HG02938 (cell line): ENCODE results near the gene SF3A2.

Experiments used
- ATAC-seq: cut with Tn5 transposase; IDR thresholded peaks from one replicate; pipeline ENCODE4 v1.9.1; 2021; ENCODE audit warnings: mild to moderate bottlenecking, moderate library complexity; ENCODE audit not compliant: unreplicated experiment

SF3A2 gene

GRCh38 chr19:2226051-2226839, 10.4 kb upstream of the SF3A2 start:
- no peak for ATAC-seq

- ATAC-seq = no peak
Observed at GRCh38 chr19:2226840-2227360, 9.7 kb upstream of the SF3A2 start.

- no peak for ATAC-seq
Observed at GRCh38 chr19:2227415-2228156, 9.0 kb upstream of the SF3A2 start.

- no peak for ATAC-seq
Observed at GRCh38 chr19:2228157-2229030, 8.2 kb upstream of the SF3A2 start.

GRCh38 chr19:2229103-2230032, 7.3 kb upstream of the SF3A2 start:
- ATAC-seq = no peak

GRCh38 chr19:2230033-2230531, 6.5 kb upstream of the SF3A2 start:
- no peak for ATAC-seq

GRCh38 chr19:2230807-2231533, 5.7 kb upstream of the SF3A2 start:
- ATAC-seq = no peak

GRCh38 chr19:2231621-2232221, 4.9 kb upstream of the SF3A2 start:
- ATAC-seq = no peak

GRCh38 chr19:2232286-2233151, 4.1 kb upstream of the SF3A2 start:
- ATAC-seq = no peak

- no peak for ATAC-seq
Observed at GRCh38 chr19:2233601-2234280, 2.9 kb upstream of the SF3A2 start.

GRCh38 chr19:2234996-2235380, 1.6 kb upstream of the SF3A2 start:
- ATAC-seq = no peak

- peak; percentile 15 for ATAC-seq
Observed at GRCh38 chr19:2235381-2236063, 1.1 kb upstream of the SF3A2 start.

- no peak for ATAC-seq
Observed at GRCh38 chr19:2236064-2236313, 635 bp upstream of the SF3A2 start.

GRCh38 chr19:2237051-2237868, 636 bp downstream of the SF3A2 start:
- no peak for ATAC-seq

- ATAC-seq = no peak
Observed at GRCh38 chr19:2237869-2238153, 1.2 kb downstream of the SF3A2 start.

- no peak for ATAC-seq
Observed at GRCh38 chr19:2239173-2239572, 2.5 kb downstream of the SF3A2 start.
